Measurements from ENCODE around the gene MRPS30.
"Not testable (repeated sequence)": the region's sequence is repeated elsewhere in the genome, so short reads cannot be mapped to it uniquely, and the experiment has no call there.

The MRPS30 gene

GRCh38 chr5:44792031-44792673 is 16.6 kb upstream of the MRPS30 start:
- H3K27ac ChIP-seq (ENCODE audit: low read length); H3K4me1 ChIP-seq (ENCODE audit: insufficient read depth, low read length); H3K4me3 ChIP-seq (ENCODE audit: low read length); H3K36me3 ChIP-seq (ENCODE audit: insufficient read depth, low read depth, low read length); H3K9ac ChIP-seq (ENCODE audit: low read depth, low read length); H3K27me3 ChIP-seq (ENCODE audit: insufficient read depth, low read length): not testable (repeated sequence)
- peaks cover 59% of the 10 kb centered on the region for H3K9me3 ChIP-seq (ENCODE audit: insufficient read depth, low read depth, low read length)

- H3K9me3 ChIP-seq (ENCODE audit: insufficient read depth, low read depth, low read length): peaks cover 61% of the 10 kb centered on the region
- H3K36me3 ChIP-seq (ENCODE audit: insufficient read depth, low read depth, low read length): 0 out of 2 replicates have a peak, but pooled peaks cover 4% of the 10 kb centered on the region
- H3K9ac ChIP-seq (ENCODE audit: low read depth, low read length): no peak overlapping the region
- H3K4me3 ChIP-seq (ENCODE audit: low read length): no peak overlapping the region
- no peaks in the 10 kb centered on the region for H3K4me1 ChIP-seq (ENCODE audit: insufficient read depth, low read length)
- no peak overlapping the region for H3K27ac ChIP-seq (ENCODE audit: low read length)
- H3K27me3 ChIP-seq (ENCODE audit: insufficient read depth, low read length): no peaks in the 10 kb centered on the region
Measured at GRCh38 chr5:44794371-44794770, 14.4 kb upstream of the MRPS30 start.

DNA sequence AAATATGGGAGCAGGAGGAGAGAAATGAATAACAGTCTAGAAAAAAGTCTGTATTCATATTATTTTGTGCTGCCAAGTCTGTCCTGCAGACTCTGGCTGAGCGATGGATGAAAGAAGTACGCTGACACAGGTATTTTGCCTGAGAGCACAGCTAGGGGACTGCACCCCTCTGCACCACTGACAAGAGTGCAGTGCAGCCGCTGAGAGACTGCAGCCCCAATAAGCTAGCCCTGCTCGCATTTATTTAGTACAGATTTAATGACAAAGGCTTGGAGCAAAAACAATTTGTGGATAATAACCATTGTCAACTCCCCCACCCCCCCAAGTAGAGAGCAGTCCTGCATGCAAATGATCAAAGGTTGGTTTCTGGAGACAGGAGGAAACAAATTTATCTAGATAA is 13.3 kb upstream of the MRPS30 start:
- Histone ChIP-seq H3K9ac (ENCODE audit: low read depth, low read length) (no peak overlapping the region), H3K27me3 (ENCODE audit: insufficient read depth, low read length) (no peaks in the 10 kb centered on the region), H3K9me3 (ENCODE audit: insufficient read depth, low read depth, low read length) (peaks cover 61% of the 10 kb centered on the region), H3K27ac (ENCODE audit: low read length) (no peak overlapping the region), H3K4me3 (ENCODE audit: low read length) (no peak overlapping the region), H3K4me1 (ENCODE audit: insufficient read depth, low read length) (no peaks in the 10 kb centered on the region), H3K36me3 (ENCODE audit: insufficient read depth, low read depth, low read length) (0 out of 2 replicates have a peak, but pooled peaks cover 4% of the 10 kb centered on the region)

GRCh38 chr5:44797841-44798240 is 10.9 kb upstream of the MRPS30 start:
- 0 out of 2 replicates have a peak, but pooled peaks cover 4% of the 10 kb centered on the region for H3K36me3 ChIP-seq (ENCODE audit: insufficient read depth, low read depth, low read length)
- no peak overlapping the region for H3K4me3 ChIP-seq (ENCODE audit: low read length)
- H3K27ac ChIP-seq (ENCODE audit: low read length): no peak overlapping the region
- H3K9ac ChIP-seq (ENCODE audit: low read depth, low read length): no peak overlapping the region
- no peaks in the 10 kb centered on the region for H3K4me1 ChIP-seq (ENCODE audit: insufficient read depth, low read length)
- no peaks in the 10 kb centered on the region for H3K27me3 ChIP-seq (ENCODE audit: insufficient read depth, low read length)
- peaks cover 59% of the 10 kb centered on the region for H3K9me3 ChIP-seq (ENCODE audit: insufficient read depth, low read depth, low read length)

DNA sequence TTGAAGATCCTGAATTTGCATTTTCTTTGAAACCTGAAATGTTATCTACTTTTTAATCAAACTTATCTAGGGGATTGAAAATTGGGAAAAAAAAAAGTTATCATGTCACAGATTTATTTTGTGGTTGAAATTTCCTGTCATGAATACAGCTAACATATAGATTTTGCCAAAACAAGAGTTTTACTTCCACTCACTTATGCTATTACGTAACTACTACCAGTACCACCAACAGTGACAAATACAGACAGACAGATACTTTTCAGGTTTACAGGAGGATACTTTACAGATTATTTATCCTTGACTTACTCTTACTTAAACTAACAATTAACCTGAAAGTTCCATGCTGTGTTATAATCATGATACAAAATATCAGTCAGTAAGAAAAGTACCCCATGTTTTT is 6.8 kb upstream of the MRPS30 start:
- H3K4me1 ChIP-seq (ENCODE audit: insufficient read depth, low read length): no peaks in the 10 kb centered on the region
- H3K9ac ChIP-seq (ENCODE audit: low read depth, low read length): no peak overlapping the region
- no peaks in the 10 kb centered on the region for H3K36me3 ChIP-seq (ENCODE audit: insufficient read depth, low read depth, low read length)
- peaks cover 18% of the 10 kb centered on the region; the same call in 1 of the 2 replicates for H3K9me3 ChIP-seq (ENCODE audit: insufficient read depth, low read depth, low read length)
- H3K4me3 ChIP-seq (ENCODE audit: low read length): no peak overlapping the region
- H3K27ac ChIP-seq (ENCODE audit: low read length): no peak overlapping the region
- H3K27me3 ChIP-seq (ENCODE audit: insufficient read depth, low read length): no peaks in the 10 kb centered on the region

- no peak overlapping the region for H3K9ac ChIP-seq (ENCODE audit: low read depth, low read length)
- no peaks in the 10 kb centered on the region for H3K4me1 ChIP-seq (ENCODE audit: insufficient read depth, low read length)
- H3K27ac ChIP-seq (ENCODE audit: low read length): no peak overlapping the region
- H3K36me3 ChIP-seq (ENCODE audit: insufficient read depth, low read depth, low read length): peaks cover 8% of the 10 kb centered on the region
- H3K4me3 ChIP-seq (ENCODE audit: low read length): no peak overlapping the region
- no peaks in the 10 kb centered on the region for H3K27me3 ChIP-seq (ENCODE audit: insufficient read depth, low read length)
- no peaks in the 10 kb centered on the region for H3K9me3 ChIP-seq (ENCODE audit: insufficient read depth, low read depth, low read length)
Measured at GRCh38 chr5:44806608-44807007, 2.1 kb upstream of the MRPS30 start.

DNA sequence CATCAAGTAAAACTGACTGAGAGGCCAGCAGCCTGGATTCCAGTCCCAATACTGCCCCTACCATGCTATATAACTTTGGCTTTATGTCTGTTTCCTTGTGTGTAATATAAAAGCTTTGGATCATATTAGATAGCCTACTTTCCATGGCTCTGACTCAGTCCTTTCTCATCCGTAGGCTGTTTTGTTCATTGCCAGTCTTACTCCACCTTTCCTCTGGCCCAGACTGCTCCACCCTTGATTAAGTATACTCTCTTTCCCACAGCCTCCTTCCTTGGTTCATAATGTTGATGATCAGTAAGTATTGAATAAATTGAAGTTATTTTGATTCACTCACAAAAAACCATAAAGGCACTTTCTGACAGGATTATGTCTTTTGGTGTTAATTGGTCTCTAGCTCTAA is 1.5 kb upstream of the MRPS30 start:
- H3K27ac ChIP-seq (ENCODE audit: low read length): no peak overlapping the region
- no peak overlapping the region for H3K4me3 ChIP-seq (ENCODE audit: low read length)
- H3K36me3 ChIP-seq (ENCODE audit: insufficient read depth, low read depth, low read length): peaks cover 14% of the 10 kb centered on the region
- H3K9ac ChIP-seq (ENCODE audit: low read depth, low read length): no peak overlapping the region
- no peaks in the 10 kb centered on the region for H3K27me3 ChIP-seq (ENCODE audit: insufficient read depth, low read length)
- H3K9me3 ChIP-seq (ENCODE audit: insufficient read depth, low read depth, low read length): no peaks in the 10 kb centered on the region
- H3K4me1 ChIP-seq (ENCODE audit: insufficient read depth, low read length): no peaks in the 10 kb centered on the region

DNA sequence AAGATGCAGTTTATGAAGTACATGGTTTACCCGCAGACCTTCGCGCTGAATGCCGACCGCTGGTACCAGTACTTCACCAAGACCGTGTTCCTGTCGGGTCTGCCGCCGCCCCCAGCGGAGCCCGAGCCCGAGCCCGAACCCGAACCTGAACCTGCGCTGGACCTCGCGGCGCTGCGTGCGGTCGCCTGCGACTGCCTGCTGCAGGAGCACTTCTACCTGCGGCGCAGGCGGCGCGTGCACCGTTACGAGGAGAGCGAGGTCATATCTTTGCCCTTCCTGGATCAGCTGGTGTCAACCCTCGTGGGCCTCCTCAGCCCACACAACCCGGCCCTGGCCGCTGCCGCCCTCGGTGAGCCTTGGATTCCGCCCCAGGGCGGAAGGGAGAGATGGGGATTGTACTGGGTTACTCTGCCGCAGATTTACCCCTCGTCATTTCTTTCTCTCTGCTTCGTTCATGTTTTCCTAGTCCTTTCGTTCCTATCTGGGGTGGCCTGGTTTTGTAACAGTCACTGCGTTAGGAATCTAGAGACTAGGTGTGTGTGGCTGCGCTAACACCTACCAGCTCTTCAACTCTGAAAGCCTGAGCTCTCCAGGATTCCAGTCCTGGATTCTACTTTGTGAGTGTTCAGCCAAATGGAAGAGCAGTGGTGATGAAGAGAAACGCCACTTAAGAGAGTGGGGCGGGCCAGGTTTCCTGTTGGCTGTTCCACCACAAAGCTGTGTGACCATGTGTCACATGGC is 638 bp downstream of the MRPS30 start:
- Histone ChIP-seq H3K4me1 (ENCODE audit: insufficient read depth, low read length) (no peaks in the 10 kb centered on the region), H3K36me3 (ENCODE audit: insufficient read depth, low read depth, low read length) (peaks cover 36% of the 10 kb centered on the region), H3K27ac (ENCODE audit: low read length) (peak overlapping the region; percentile 86), H3K9me3 (ENCODE audit: insufficient read depth, low read depth, low read length) (no peaks in the 10 kb centered on the region), H3K9ac (ENCODE audit: low read depth, low read length) (peak overlapping the region; percentile 97), H3K27me3 (ENCODE audit: insufficient read depth, low read length) (no peaks in the 10 kb centered on the region), H3K4me3 (ENCODE audit: low read length) (peak overlapping the region; percentile 89)

DNA sequence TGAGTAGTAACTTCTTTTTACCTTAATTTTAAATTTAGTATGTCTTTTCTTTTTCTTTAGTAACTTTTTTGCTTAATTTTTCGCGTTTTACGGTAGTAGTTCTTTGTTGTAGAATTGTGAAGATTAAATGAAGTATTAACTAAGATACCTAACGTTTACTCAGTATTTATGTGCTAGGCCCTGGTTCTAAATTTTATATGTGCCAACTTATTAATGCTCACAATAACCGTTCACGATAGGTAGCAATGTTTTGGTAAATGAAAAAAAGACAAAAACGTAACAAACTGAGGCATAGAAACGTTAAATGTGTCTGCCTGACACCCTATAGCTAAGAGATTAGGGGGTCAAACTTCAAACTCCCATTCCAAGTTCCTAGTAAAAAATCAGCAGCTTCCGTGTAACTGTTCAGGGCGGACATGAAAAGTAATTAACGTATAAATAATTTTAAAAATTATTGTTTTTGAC is 1.2 kb downstream of the MRPS30 start:
- H3K36me3 ChIP-seq (ENCODE audit: insufficient read depth, low read depth, low read length): peaks cover 42% of the 10 kb centered on the region
- H3K9ac ChIP-seq (ENCODE audit: low read depth, low read length): peak overlapping the region; percentile 97
- H3K9me3 ChIP-seq (ENCODE audit: insufficient read depth, low read depth, low read length): no peaks in the 10 kb centered on the region
- peak overlapping the region; percentile 89 for H3K4me3 ChIP-seq (ENCODE audit: low read length)
- no peaks in the 10 kb centered on the region for H3K4me1 ChIP-seq (ENCODE audit: insufficient read depth, low read length)
- no peaks in the 10 kb centered on the region for H3K27me3 ChIP-seq (ENCODE audit: insufficient read depth, low read length)
- H3K27ac ChIP-seq (ENCODE audit: low read length): peak overlapping the region; percentile 42

GRCh38 chr5:44814761-44815160 is 6.0 kb downstream of the MRPS30 start:
- no peaks in the 10 kb centered on the region for H3K4me1 ChIP-seq (ENCODE audit: insufficient read depth, low read length)
- peaks cover 88% of the 10 kb centered on the region for H3K36me3 ChIP-seq (ENCODE audit: insufficient read depth, low read depth, low read length)
- no peaks in the 10 kb centered on the region for H3K9me3 ChIP-seq (ENCODE audit: insufficient read depth, low read depth, low read length)

GRCh38 chr5:44821164-44821563 is 12.4 kb downstream of the MRPS30 start:
- H3K9ac ChIP-seq (ENCODE audit: low read depth, low read length): no peak overlapping the region
- no peaks in the 10 kb centered on the region for H3K4me1 ChIP-seq (ENCODE audit: insufficient read depth, low read length)
- no peaks in the 10 kb centered on the region for H3K27me3 ChIP-seq (ENCODE audit: insufficient read depth, low read length)
- no peaks in the 10 kb centered on the region for H3K9me3 ChIP-seq (ENCODE audit: insufficient read depth, low read depth, low read length)
- H3K36me3 ChIP-seq (ENCODE audit: insufficient read depth, low read depth, low read length): peaks cover 69% of the 10 kb centered on the region
- H3K27ac ChIP-seq (ENCODE audit: low read length): no peak overlapping the region
- H3K4me3 ChIP-seq (ENCODE audit: low read length): no peak overlapping the region

More at GRCh38 chr5:44814761-44815160, 6.0 kb downstream of the MRPS30 start:
- Histone ChIP-seq H3K4me3 (ENCODE audit: low read length) (no peak overlapping the region), H3K9ac (ENCODE audit: low read depth, low read length) (no peak overlapping the region), H3K27me3 (ENCODE audit: insufficient read depth, low read length) (no peaks in the 10 kb centered on the region), H3K27ac (ENCODE audit: low read length) (no peak overlapping the region)

- not testable (repeated sequence) for H3K9me3 ChIP-seq (ENCODE audit: insufficient read depth, low read depth, low read length); H3K9ac ChIP-seq (ENCODE audit: low read depth, low read length); H3K4me1 ChIP-seq (ENCODE audit: insufficient read depth, low read length); H3K27me3 ChIP-seq (ENCODE audit: insufficient read depth, low read length); H3K27ac ChIP-seq (ENCODE audit: low read length); H3K4me3 ChIP-seq (ENCODE audit: low read length)
- H3K36me3 ChIP-seq (ENCODE audit: insufficient read depth, low read depth, low read length): peaks cover 40% of the 10 kb centered on the region
Measured at GRCh38 chr5:44824662-44825061, 15.9 kb downstream of the MRPS30 start.
